ENCODE results near the gene CTRB1. TPM values are rescaled to one million over a fixed set of nuclear protein-coding genes. Genes with fewer than 3 reads are reported as not detected.

The CTRB1 gene
- total RNA-seq, 1 donor from 2014 or later = not detected

GRCh38 chr16:75248536-75249380 is 30.0 kb downstream of the CTRB1 start:
- no peak for DNase-seq (ENCODE audit: low spot score)
- intact Hi-C loops (cut with DNase I) = no loop called here

GRCh38 chr16:75249441-75249840 is 30.7 kb downstream of the CTRB1 start:
- no peak for DNase-seq (ENCODE audit: low spot score)
- intact Hi-C loops (cut with DNase I) = no loop called here

- intact Hi-C loops (cut with DNase I) = loop anchor here (2.0 kb wide), 1 partner anchor 15 kb away; no protein-coding TSS in a partner anchor
- no peak for DNase-seq (ENCODE audit: low spot score)
Measured at GRCh38 chr16:75250089-75250808, 31.5 kb downstream of the CTRB1 start.

GRCh38 chr16:75250809-75251279 is 32.1 kb downstream of the CTRB1 start:
- no peak for DNase-seq (ENCODE audit: low spot score)

GRCh38 chr16:75251280-75252048 is 32.7 kb downstream of the CTRB1 start, which contains the start of gene BCAR1:
TSS of gene BCAR1 (minus strand) at chr16:75251624. CDS start at chr16:75251482, 142 bp downstream.
- DNase-seq (ENCODE audit: low spot score) = peak; percentile 91
- intact Hi-C loops (cut with DNase I) = loop anchor here (2.0 kb wide), 1 partner anchor 13 kb away; no protein-coding TSS in a partner anchor

More at GRCh38 chr16:75250809-75251279, 32.1 kb downstream of the CTRB1 start:
- intact Hi-C loops (cut with DNase I) = loop anchor here (2.0 kb wide), 1 partner anchor 14 kb away; no protein-coding TSS in a partner anchor

- intact Hi-C loops (cut with DNase I) = no loop called here
- no peak for DNase-seq (ENCODE audit: low spot score)
Measured at GRCh38 chr16:75252049-75252864, 33.5 kb downstream of the CTRB1 start.

- intact Hi-C loops (cut with DNase I) = no loop called here
- DNase-seq (ENCODE audit: low spot score) = no peak
Measured at GRCh38 chr16:75252946-75253911, 34.4 kb downstream of the CTRB1 start.

GRCh38 chr16:75254359-75254837 is 35.6 kb downstream of the CTRB1 start:
- intact Hi-C loops (cut with DNase I) = no loop called here
- DNase-seq (ENCODE audit: low spot score) = no peak

- intact Hi-C loops (cut with DNase I) = no loop called here
- no peak for DNase-seq (ENCODE audit: low spot score)
Measured at GRCh38 chr16:75256059-75256571, 37.3 kb downstream of the CTRB1 start.

- no peak for DNase-seq (ENCODE audit: low spot score)
- intact Hi-C loops (cut with DNase I) = no loop called here
Measured at GRCh38 chr16:75256696-75257343, 38.0 kb downstream of the CTRB1 start.

- no peak for DNase-seq (ENCODE audit: low spot score)
- intact Hi-C loops (cut with DNase I) = no loop called here
Measured at GRCh38 chr16:75257886-75258806, 39.4 kb downstream of the CTRB1 start.

GRCh38 chr16:75258807-75259141 is 40.0 kb downstream of the CTRB1 start:
- no peak for DNase-seq (ENCODE audit: low spot score)
- intact Hi-C loops (cut with DNase I) = no loop called here

GRCh38 chr16:75260851-75261589 is 42.2 kb downstream of the CTRB1 start:
- DNase-seq (ENCODE audit: low spot score) = no peak
- intact Hi-C loops (cut with DNase I) = no loop called here

- DNase-seq (ENCODE audit: low spot score) = no peak
Measured at GRCh38 chr16:75261590-75262078, 42.8 kb downstream of the CTRB1 start.

More at GRCh38 chr16:75261590-75262078, 42.8 kb downstream of the CTRB1 start:
- intact Hi-C loops (cut with DNase I) = no loop called here
